A204.1 (cell line): ENCODE results near the gene BIVM.
A peak's percentile ranks its signal among the peaks of the same experiment; 100 is the strongest.

Experiments
- FAIRE-seq: peaks from 2 replicates; lab custom pipeline; 2012; peaks lifted over from hg19 to GRCh38; lab: Jason Lieb, UNC

Gene BIVM

DNA sequence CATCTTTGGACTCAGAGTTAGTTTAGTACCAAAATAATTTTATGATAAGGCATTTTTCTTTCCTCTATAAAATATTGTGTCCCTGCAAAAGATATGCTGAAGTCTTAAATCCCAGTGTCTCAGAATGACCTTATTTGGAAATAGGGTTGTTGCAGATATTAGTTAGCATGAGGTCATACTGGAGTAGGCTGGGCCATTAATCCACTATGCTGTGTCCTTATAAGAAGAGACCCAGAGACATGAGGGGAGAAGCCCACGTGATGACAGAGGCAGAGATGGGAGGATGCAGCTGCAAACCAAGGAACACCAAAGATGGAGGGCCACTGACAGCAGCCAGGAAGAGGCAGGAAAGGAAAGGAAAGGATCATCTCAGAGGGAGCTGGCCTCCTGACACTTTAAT is 6.5 kb upstream of the BIVM start:
- FAIRE-seq = no peak

DNA sequence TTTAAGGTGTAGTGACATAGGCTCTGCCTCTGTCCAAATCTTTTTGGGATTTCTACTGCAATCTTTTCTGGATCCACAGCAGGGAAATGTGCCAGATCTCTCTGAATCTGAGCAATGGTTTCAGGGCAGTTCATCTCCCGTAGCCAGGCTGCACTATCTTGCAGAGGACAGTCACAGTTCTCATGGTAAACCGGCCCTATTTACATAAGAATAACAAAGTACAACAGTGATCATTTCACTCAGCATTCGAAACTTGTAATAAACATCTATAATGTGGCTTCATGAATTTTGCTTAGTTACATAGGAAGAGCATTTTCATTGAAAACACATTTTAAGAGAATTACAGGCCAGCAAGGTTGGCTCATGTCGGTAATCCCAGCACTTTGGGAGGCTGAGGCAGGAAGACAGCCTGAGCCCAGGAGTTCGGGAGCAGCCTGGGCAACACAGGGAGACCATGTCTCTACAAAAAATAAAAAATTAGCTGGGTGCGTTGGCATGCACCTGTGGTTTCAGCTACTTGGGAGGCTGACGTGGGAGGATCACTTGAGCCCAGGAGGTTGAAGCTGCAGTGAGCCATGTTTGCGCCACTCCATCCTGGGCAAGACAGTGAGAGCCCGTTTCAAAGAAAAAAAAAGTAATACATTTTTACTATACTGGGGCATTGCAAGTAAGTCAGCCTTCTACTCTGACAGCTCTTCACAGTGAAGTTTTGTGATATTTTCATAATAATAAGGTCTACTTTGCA is 5.1 kb upstream of the BIVM start:
- no peak for FAIRE-seq

DNA sequence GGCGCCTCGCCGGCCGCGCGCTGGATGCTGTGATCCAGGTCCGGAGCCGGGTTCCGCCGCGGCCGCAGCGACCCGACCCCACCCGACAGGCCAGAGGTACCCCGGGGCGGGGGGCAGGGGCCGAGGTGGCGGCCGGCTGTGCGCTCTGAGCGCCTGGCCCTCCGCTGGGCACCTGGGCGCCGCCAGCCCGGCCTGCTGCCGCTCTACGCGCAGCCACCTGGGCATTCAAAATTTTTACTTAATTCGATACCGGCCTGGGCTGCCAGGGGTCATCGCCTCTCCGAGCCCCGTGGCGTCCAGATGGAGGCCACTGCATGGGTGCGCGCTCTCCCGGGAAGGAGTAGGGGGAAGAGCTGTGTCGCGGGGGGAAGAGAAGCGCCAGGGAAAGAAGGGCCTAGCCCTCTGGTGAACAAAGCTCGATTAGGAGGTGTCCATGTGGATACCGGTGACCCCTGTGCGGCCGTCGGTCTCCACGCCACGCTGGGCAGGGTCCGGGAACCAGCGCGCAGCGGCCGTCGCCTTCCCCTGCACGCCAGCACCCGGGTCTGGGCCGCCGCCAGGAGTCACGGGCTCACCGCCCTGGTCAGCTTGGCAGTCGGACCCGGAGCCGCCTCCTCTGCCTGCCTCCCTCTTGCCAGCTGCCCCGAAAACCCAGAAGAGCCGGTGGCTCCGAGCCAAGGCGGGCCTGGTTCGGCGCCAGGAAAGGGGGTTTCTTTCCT is 666 bp downstream of the BIVM start:
- FAIRE-seq = no peak

DNA sequence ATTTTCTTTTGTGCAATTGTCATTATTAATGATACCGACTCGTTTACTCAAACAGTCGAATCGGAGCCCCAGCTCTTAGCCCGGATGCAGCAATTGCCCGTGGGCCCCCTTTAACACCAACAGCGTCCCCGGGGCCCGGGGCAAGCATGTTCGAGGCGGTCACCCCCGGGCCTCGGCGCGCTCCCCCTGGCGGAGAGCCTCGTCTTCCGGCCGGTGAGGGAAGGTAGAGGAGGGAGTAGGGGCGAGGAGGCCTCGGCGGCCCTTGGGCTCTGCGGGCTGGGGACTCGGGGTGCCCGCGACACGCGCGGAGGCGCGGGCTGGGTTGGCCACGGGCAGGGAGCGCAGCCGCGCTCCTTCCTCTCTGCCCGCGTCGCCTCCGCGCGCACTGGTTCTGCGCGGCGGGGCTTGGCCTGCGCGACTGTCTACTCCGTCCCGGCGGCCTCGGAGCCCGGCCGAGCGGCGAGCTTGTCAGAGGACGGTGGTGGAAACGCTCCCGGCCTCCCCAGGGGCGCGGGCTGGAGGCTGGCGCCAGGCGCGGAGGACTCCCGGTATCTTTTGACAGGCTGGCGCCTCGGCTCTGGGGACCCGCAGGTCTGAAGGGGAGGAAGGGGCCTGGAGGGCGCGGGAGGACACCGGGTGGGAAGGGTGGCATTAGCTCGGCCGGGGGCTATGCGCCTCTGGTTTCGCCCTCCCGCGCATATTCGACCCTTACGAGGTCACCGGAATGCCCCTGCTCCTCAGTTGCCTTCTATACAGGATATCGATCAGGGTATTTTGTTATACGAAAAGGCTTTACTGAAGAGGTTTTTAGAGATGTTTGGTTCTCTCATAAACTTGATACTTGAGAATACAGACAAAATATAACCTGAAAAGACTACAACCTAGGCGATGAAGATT is 1.5 kb downstream of the BIVM start:
- no peak for FAIRE-seq

DNA sequence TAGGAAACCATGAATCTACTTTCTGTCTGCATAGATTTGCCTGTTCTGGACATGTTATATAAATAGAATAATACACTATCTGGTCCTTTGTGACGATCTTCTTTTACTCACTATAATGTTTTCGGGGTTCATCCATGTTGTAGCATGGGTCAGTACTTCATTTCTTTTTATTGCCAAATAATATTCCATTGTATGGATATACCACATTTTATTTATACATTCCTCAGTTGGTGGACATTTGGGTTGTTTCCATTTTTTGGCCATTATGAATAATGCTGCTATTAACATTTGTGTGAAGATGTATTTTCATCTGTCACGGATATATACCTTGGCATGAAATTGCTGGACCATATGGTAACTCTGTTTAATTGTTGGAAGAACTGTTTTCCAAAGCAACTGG is 6.8 kb downstream of the BIVM start:
- no peak for FAIRE-seq

DNA sequence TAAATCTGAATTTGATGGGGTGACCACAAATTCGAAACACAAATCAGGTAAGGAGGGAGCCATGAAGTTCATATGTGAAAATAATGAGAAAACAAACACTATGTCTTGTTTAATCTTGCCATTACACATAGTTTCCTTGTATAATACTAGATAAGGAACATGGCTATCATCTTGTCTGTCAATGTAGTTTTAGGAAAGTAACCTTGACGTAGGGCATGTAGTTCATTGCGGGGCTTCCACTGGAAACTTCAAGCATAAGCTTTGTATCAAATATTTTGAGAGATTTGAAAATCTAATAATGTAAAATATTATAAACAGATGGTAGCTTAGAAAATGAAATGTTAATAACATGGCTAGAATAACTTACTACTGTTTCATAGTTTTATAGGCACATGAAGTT is 8.8 kb downstream of the BIVM start:
- no peak for FAIRE-seq

DNA sequence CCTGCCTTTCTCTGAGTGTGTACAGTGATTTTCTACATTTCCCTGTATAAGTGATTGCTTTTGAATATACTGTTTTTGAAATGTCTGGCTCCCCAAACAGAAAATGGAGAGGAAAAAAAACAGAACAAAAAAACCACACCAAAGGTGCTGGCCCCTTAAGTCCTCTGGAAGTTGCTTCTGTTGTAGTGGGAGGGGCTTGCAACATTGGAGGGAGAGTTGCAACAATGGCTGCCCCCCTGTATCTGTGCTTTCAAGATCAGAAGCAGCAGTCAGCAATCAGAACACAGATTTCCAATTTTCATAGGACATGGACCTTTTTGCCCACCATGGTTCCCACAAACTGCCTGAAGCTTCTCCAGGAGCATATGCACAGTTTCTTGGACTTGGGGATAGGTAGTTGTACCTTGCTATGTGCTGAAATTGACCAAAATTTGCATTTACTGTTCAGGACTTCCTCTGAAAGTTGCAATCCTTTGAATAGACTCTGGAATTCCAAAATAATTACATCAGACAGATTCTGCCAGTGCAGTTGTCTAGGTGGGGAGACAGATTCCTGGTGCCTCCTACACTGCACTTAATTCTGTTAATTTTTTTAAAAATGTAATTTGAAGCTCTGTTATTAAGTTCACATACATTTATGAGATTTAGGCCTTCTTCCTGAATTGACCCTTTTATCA is 13.8 kb downstream of the BIVM start:
- no peak for FAIRE-seq

DNA sequence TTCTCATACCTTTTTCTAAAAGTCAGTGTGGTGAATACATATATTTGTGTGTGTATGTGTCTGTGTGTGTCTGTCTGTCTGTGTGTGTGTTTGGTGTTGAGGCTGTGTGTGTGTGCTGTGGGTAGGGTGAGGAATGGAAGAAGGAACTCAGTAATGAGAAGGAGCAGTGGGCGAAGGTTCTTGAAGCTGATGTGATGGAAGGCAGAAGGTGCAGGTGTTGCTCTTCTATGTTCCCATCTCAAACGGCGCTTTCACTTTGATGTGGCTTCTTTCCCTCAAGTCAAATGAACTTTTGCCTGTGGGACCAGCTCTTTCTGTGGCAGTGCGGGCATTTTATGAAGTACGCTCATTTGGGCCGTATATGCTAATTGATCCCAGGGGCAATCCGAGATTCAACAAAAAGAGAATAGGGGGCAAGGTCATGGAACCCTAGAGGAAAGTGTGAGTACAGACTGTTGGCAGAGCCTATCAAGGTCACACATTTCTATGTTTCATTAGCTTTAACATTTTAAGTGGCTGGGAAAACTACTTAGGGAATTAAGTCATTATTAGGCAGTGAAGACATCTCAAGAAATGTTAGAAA is 15.2 kb downstream of the BIVM start:
- FAIRE-seq = no peak

DNA sequence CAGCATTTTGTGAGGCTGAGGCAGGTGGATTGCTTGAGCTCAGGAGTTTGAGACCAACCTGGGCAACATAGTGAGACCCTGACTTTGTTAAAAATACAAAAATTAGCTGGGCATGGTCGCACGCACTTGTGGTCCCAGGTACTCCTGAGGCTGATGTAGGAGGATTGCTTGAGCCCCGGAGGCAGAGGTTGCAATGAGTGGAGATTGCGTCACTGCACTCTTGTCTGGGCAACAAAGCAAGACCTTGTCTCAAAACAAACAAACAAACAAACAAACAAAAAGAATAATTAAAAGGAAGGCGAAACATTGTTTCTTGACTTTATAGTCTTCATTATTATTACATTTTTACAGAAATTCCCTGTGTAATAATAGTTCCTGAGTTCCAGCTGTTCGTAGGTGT is 15.9 kb downstream of the BIVM start:
- no peak for FAIRE-seq

DNA sequence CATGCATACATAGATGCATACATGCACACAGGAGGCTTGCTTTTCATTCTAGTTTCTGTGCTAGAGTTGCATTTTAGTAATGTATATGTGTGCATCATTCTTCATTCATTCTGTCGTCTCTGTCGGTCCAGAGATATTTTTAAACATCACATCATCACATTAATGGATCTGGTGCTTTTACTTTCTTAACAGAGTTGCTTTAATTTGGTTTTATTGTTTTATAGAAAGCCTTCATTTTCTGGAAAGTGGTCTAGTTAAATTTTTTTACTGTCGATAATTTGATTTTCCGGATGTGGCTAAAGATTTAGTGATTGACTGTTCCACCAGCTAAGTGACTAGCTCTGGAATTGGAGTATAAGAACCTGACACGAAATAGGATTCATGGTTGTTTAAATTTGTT is 16.9 kb downstream of the BIVM start:
- FAIRE-seq = no peak

DNA sequence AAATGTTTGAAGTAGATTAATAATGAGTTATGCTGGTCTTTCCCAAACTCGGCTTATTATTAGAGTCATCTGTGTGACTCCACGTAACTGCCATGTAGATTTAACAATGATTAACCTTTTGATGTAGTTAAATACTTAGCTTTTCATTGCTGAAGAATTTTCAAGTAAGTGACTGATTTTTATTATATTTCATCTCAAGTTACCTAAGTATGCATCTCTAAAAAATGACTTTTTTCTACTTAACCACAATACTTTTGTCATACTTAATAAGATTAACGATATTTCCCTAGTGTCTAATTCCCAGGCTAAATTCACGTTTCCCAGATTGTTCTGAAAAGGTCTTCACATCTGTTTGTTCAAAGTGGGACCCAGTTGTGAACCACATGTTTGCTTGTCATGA is 17.8 kb downstream of the BIVM start:
- no peak for FAIRE-seq

DNA sequence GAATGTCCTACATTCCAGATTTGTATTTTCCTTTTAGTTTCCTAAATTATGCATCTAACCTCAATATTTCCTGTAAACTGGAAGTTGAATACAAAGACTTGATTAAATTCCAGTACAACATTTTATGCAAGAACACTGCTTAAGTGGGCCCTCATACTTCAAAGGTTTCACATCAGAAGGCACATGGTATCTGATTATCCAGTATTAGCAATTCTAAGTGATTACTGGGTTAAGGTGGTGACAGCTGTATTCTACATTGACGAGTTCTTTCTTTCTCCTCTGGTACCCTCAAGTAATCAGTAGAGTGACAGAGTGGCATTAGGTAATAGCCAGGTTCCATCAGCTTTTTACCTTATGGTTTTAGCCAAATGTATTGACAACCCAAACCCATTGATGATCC is 18.3 kb downstream of the BIVM start:
- no peak for FAIRE-seq

DNA sequence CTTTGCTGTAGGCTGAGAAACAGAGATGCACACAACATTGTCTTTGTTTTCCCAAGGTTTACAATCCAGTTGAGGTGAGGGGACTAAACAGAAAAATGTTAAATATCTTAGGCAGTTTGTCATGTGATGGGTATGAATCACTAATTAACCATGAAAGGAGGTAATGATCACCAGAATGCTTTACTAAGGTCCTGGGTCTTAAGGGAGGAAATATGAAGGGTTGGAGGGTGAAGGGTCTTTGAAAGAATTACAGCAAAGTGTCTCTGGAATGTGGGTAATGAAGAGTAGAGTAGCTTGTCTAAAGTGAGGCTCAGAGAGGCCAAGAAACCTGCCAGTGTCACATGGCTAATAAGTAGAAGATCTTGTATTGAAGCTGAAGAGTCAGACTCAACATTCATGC is 19.0 kb downstream of the BIVM start:
- FAIRE-seq = no peak

DNA sequence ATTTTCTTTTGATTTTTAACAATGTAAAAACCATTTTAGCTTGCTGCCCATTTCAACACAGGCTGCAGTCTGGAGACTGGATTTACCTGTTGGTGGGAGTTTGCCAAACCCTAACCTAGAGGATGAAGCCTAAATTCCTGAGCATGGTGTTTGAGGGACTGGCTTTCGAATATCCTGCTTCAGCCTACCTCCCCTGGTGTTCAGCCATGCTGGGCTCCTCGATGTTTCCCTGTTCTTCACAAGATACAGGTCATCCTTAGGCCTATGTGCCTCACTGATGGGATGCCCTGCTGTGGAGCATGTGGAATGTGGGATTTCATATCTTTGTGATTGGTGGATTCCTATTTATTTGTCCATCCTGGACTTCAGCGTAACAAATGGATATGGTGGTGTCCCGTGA is 26.5 kb downstream of the BIVM start:
- FAIRE-seq = no peak

DNA sequence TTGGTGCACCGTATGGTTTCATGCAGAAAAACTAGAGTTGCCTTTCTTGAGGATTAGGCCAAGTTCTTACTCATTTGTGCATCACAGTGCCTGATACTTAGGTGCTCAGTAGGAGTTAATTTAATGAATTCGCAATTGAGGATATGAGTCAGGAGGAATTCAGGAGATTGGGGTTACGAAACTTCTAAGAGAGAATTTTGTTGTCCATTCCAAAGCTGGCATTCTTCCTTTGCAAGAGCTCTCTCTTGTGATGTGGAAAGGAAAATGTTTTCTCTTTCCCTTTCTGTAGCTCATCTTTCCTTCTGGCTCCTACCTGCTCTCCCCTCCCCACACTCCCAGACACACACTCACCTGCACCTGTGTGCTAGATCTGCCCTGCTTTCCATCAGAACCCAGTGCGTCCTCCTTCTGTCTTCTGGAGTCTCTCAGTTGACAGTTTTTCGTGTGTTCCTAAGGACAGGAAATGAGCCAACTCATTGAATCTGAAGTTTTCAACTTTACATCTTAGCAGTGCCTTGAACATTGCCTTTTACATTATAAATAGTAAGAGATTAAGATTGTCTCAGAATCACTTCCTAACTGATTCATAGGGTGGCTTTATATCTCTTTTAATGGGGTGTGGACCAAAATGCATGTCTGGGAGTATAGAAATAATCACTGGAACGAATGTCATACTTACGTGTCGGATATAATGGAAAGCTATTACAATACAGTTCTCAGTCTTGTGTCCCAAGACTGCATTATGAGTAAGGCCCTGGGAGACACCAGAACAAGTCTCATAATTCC is 27.2 kb downstream of the BIVM start:
- FAIRE-seq = peak; percentile 96

DNA sequence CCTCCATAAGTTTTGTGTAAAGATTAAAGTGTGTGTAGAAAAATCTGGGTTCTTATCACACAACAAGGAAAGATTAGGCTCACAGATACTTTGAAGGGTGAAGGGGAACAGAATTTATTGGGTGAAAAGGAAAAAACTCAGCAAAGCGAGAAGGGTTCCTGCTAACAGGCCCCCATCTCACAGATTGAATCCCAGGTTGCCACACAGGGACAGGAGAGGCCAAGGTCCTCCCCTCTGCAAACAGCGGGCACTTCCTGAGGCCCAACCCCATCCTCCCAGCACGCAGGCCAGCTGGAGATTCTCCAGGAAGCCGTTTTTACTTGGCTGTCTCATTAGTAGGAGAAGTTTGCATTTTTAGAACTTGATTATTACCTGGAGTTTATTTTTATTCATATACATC is 31.7 kb downstream of the BIVM start:
- no peak for FAIRE-seq

DNA sequence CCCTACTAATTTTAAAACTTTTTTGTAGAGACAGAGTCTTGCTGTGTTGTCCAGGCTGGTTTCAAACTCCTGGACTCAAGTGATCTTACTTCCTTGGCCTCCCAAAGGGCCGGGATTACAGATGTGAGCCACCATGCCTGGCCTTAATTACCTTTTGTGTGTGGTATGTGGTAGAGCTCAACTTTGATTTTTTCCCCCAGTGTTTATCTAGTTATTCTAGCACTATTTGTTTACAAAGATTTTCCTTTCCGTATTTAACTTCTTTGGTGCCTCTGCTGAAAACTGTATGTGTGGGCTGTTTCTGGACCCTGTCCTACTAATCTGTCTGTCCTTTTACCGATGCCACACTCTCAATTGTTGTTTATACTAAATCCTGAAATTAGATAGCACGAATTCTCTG is 37.6 kb downstream of the BIVM start:
- no peak for FAIRE-seq

DNA sequence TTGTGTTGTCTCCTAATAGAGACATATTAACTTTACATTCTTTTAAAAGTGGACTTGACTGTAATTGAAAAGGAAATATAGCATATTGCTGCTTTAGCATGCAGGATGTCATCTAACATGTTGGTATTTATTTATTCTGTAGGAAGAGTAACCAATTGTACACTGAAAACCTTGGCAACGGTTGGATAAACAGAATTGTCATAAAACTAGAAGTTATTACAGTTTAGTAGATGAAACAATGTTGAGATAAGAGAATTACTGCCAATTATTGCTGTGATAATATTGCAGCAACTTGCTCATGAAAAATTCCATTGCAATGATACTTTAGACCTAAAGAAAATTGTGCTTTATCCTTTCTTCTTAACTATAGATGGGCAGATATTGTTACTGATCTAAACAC is 39.4 kb downstream of the BIVM start:
- FAIRE-seq = no peak

DNA sequence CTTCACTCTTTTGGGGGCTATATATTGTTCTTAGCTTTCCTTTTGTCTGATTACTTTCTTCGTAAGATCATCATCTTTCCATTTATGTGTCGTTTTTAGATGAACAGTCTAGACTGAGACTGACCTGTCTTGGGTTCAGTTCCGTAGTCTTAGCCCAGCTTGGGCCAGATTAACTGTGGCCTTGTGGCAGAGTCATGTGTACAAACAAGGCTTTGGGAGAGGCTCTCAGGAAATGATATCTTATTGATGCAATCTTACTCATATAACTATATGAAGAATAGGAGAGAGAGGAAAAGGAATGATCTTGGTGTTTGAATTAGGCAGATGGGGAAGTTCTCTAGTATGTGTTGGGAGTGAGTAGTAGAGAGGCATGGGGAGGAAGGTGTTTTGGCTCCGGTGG is 40.1 kb downstream of the BIVM start:
- FAIRE-seq = no peak

DNA sequence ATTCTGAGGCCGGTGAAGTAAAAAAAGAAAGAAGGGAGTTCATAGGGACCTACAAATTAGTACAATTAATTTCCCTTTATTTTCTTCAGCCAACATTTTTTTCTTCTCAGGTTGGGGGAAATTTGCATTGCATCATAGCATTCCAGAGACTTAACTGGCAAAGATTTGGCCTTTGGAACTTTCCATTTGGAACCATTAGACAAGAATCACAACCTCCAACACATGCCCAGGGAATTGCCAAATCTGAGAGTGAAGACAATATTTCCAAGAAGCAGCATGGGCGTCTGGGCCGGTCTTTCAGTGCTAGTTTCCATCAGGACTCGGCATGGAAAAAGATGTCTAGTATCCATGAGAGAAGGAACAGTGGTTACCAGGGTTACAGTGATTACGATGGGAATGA is 40.5 kb downstream of the BIVM start:
- no peak for FAIRE-seq

DNA sequence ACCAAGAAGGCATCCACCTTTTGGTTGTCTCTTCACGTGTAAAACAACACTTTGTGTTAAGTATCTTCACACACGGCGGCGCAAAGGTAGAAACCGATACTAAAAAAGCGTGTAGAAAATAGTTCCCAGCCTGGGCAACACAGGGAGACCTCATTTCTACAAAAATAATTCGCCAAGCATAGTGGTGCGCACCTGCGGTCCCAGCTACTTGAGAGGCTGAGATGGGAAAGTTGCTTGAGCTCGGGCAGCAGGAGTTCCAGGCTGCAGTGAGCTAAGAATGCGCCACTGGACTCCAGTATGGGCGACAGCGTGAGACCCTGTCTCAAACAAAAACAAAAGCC is 46.3 kb downstream of the BIVM start:
- FAIRE-seq = no peak
